Measurements from ENCODE around the gene AXL. TPM values are rescaled to one million over a fixed set of nuclear protein-coding genes. Genes with fewer than 3 reads are reported as not detected.

AXL gene
- total and polyA plus RNA-seq, 9 donors, result 18.1 to 67.7 (median 35.7) TPM

DNA sequence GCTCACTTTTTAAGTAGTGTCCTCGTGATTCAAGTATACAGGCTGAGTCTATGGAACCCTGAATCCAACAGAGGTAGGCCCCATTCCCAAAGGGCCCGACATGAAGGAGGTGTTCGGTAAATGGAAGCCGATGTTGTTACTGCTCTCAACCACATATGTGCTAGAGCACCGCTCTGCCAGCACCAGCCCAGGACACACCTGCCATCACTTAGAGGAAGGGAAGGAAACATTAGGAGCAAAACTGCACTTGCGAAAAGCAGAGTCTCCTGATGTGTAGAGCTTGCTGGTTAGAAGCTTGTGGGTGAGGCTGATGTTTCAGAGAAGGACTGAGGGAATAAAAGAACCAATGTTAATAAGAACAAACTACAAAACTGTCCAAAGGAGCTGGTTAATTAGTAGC is 81.5 kb downstream of the AXL start:
- 90 to 93% (median 93%) methylated on average over 6 of the region's 6 CpGs for WGBS, 3 donors
- Histone ChIP-seq H3K9me3 (no peaks in the 10 kb centered on the region), H3K36me3 (no peaks in the 10 kb centered on the region), H3K27me3 (no peaks in the 10 kb centered on the region), H3K4me3 (no peak overlapping the region), H3K4me1 (ENCODE audit: insufficient read depth) (no peaks in the 10 kb centered on the region), H3K27ac (no peak overlapping the region)
- DNase-seq, result peak in 1 of 5 donors; percentile 5
- intact Hi-C loops (cut with DNase I), result no loop called here
- TF ChIP-seq EP300 (IDR thresholded peaks at IDR 0.05) (no peak), POLR2A (IDR thresholded peaks at IDR 0.05) (no peak)
- TF ChIP-seq, protein P1, sequence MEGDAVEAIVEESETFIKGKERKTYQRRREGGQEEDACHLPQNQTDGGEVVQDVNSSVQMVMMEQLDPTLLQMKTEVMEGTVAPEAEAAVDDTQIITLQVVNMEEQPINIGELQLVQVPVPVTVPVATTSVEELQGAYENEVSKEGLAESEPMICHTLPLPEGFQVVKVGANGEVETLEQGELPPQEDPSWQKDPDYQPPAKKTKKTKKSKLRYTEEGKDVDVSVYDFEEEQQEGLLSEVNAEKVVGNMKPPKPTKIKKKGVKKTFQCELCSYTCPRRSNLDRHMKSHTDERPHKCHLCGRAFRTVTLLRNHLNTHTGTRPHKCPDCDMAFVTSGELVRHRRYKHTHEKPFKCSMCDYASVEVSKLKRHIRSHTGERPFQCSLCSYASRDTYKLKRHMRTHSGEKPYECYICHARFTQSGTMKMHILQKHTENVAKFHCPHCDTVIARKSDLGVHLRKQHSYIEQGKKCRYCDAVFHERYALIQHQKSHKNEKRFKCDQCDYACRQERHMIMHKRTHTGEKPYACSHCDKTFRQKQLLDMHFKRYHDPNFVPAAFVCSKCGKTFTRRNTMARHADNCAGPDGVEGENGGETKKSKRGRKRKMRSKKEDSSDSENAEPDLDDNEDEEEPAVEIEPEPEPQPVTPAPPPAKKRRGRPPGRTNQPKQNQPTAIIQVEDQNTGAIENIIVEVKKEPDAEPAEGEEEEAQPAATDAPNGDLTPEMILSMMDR (IDR thresholded peaks at IDR 0.05), result no peak

DNA sequence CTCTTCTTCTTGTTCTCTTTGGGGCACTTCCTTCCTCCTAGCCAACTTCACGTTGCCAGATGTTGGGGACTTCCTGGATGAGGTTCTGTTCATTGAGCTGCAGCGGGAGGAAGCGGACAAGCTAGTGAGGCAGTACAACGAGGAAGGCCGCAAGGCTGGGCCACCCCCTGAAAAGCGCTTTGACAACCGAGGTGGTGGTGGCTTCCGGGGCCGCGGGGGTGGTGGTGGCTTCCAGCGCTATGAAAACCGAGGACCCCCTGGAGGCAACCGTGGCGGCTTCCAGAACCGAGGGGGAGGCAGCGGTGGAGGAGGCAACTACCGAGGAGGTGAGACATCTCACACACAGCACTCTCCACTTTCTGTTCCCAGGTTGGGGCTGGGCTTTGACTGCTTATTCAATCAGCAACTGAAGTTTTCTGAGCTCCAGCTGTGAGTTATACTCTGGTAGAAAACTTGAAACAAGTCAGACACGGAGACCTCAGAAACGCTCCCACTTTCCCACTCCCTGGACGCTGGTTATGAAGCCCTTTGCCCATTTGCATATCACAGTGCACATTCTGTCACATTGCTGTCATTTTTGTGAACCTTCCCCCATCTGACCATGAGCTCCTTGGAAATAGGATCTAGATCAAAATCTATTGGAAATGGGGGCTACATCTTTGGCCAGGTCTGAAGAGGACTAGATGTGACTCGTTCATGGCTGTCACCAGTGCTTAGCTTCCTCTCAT is 83.8 kb downstream of the AXL start:
- Histone ChIP-seq H3K27ac (no peak overlapping the region), H3K27me3 (no peaks in the 10 kb centered on the region), H3K36me3 (no peaks in the 10 kb centered on the region), H3K9me3 (no peaks in the 10 kb centered on the region), H3K4me3 (no peak overlapping the region), H3K4me1 (ENCODE audit: insufficient read depth) (no peaks in the 10 kb centered on the region)
- intact Hi-C loops (cut with DNase I), result no loop called here
- TF ChIP-seq EP300 (IDR thresholded peaks at IDR 0.05) (no peak), POLR2A (IDR thresholded peaks at IDR 0.05) (no peak)
- TF ChIP-seq, protein P1 (IDR thresholded peaks at IDR 0.05), result no peak
- no peak for DNase-seq
- WGBS, 3 donors, result 67 to 77% (median 70%) methylated on average over 21 of the region's 21 CpGs

DNA sequence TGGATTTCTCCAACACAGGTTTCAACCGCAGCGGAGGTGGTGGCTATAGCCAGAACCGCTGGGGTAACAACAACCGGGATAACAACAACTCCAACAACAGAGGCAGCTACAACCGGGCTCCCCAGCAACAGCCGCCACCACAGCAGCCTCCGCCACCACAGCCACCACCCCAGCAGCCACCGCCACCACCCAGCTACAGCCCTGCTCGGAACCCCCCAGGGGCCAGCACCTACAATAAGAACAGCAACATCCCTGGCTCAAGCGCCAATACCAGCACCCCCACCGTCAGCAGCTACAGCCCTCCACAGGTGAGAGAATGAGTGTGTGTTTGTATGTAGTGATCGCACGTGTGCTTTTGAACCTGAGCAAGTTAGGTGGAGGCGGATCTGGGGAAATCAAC is 84.9 kb downstream of the AXL start:
- intact Hi-C loops (cut with DNase I), result no loop called here
- TF ChIP-seq, protein P1 (IDR thresholded peaks at IDR 0.05), result no peak
- TF ChIP-seq POLR2A (IDR thresholded peaks at IDR 0.05) (no peak), EP300 (IDR thresholded peaks at IDR 0.05) (no peak)
- no peaks in the 10 kb centered on the region for H3K4me1 ChIP-seq (ENCODE audit: insufficient read depth)
- H3K27ac ChIP-seq, result no peak overlapping the region
- H3K4me3 ChIP-seq, result no peak overlapping the region
- no peaks in the 10 kb centered on the region for H3K36me3 ChIP-seq
- no peak for DNase-seq
- H3K27me3 ChIP-seq, result no peaks in the 10 kb centered on the region
- H3K9me3 ChIP-seq, result no peaks in the 10 kb centered on the region
- WGBS, 3 donors, result 90 to 91% (median 90%) methylated on average over 14 of the region's 14 CpGs

DNA sequence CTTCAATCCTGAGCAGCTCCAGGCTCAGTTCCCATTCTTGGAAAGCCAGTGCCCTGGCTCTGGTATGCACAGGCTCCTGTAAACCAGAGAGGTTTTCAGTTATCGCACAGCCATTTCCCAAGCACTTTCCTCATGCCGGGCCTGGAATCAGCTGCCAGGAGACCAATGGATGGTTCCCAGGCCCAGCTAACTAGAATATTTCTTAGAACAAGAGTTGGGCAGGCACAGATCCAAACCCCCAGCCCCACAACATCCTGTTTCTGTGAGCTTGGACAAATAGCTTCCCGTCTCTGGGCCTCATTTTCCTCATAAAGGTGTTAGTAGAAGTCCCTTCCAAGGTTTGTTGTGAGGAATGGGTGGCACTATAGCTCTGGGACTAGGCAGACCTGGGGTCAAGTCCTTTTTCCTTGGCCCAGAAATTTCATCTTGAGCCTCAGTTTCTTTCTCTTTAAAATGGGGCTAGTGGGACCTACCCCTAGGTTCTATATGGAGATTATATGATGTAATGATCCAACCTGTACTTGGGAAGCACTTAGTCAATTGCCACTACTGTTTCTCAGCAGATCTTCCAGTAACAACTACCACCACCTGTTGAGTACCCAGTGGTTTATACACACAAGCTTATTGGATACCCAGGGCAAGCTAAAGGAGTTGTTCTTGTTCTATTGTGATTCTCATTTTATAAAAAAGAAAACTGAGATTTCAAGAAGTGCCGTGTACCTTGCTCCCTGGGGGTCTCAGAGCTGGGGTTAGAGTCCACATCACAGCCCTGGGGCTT is 85.9 kb downstream of the AXL start:
- no peak for TF ChIP-seq POLR2A (IDR thresholded peaks at IDR 0.05)
- TF ChIP-seq EP300 (IDR thresholded peaks at IDR 0.05), result no peak
- TF ChIP-seq, protein P1 (IDR thresholded peaks at IDR 0.05), result no peak
- H3K36me3 ChIP-seq, result no peaks in the 10 kb centered on the region
- H3K27ac ChIP-seq, result no peak overlapping the region
- WGBS, 3 donors, result 69 to 82% (median 80%) methylated on average over 4 of the region's 4 CpGs
- no peaks in the 10 kb centered on the region for H3K9me3 ChIP-seq
- DNase-seq, result peak in 1 of 5 donors; percentile 3
- H3K4me1 ChIP-seq (ENCODE audit: insufficient read depth), result no peaks in the 10 kb centered on the region
- intact Hi-C loops (cut with DNase I), result loop anchor here in 3 of 4 donors (5.0 kb wide), 4 partner anchors 38 to 103 kb away; partner anchors contain the start of gene HNRNPUL1 (in 1 of the 3)
- H3K4me3 ChIP-seq, result no peak overlapping the region
- no peaks in the 10 kb centered on the region for H3K27me3 ChIP-seq
